DND-41 (cell line): Measurements from ENCODE around the gene MTF2.
"Not testable (repeated sequence)": the region's sequence is repeated elsewhere in the genome, so short reads cannot be mapped to it uniquely, and the experiment has no call there.

Source experiments
- ATAC-seq: fragments of 200-7000 bp; cut with Tn5 transposase; 3 replicates; pipeline ENCODE4 v1.9.1; 2021; ENCODE audit warnings: low read depth; ENCODE audit not compliant: insufficient read depth
- DNase-seq: peaks from one replicate; pipeline ENCODE4 v3.0.0-alpha.2; 2020
- H2AFZ ChIP-seq: 2 replicates; pipeline ENCODE4 v1.6.0; 2012; ENCODE audit warnings: low read depth, low read length
- H3K27ac ChIP-seq: 2 replicates; pipeline ENCODE4 v1.5.1; 2012; ENCODE audit warnings: low read length, inconsistent platforms
- H3K27me3 ChIP-seq: fragments of 200-600 bp; sonication (generic); 2 replicates; pipeline ENCODE4 v1.6.0; 2012; ENCODE audit warnings: low read length, mild to moderate bottlenecking, inconsistent platforms; ENCODE audit not compliant: insufficient read depth, poor library complexity
- H3K36me3 ChIP-seq: 2 replicates; pipeline ENCODE4 v1.5.1; 2012; ENCODE audit warnings: low read length, inconsistent platforms; ENCODE audit not compliant: insufficient read depth
- H3K4me1 ChIP-seq: 2 replicates; pipeline ENCODE4 v1.5.1; 2012; ENCODE audit warnings: mild to moderate bottlenecking, low read length; ENCODE audit not compliant: insufficient read depth
- H3K4me2 ChIP-seq: 2 replicates; pipeline ENCODE4 v1.6.0; 2012; ENCODE audit warnings: mild to moderate bottlenecking, moderate library complexity, low read length, inconsistent platforms; ENCODE audit not compliant: insufficient read depth
- H3K4me3 ChIP-seq, 2 experiments: fragments of 200-600 bp in 1 of 2; shearing (Covaris generic) in 1 of 2; 2 replicates each; pipeline ENCODE4 v1.5.1; 2012 to 2016; ENCODE audit warnings: inconsistent platforms in 2 of 2, low read length in 2 of 2, mild to moderate bottlenecking in 2 of 2, low read depth in 1 of 2, moderate library complexity in 1 of 2
- H3K79me2 ChIP-seq: 2 replicates; pipeline ENCODE4 v1.6.0; 2012; ENCODE audit warnings: low read length, inconsistent platforms; ENCODE audit not compliant: insufficient read depth
- H3K9ac ChIP-seq: 2 replicates; pipeline ENCODE4 v1.6.0; 2012; ENCODE audit warnings: low read depth, mild to moderate bottlenecking, inconsistent platforms, low read length, moderate library complexity
- H3K9me3 ChIP-seq: 2 replicates; pipeline ENCODE4 v1.5.1; 2012; ENCODE audit warnings: low read length, moderate library complexity, mild to moderate bottlenecking, inconsistent platforms; ENCODE audit not compliant: insufficient read depth, severe bottlenecking
- H4K20me1 ChIP-seq: 2 replicates; pipeline ENCODE4 v1.6.0; 2012; ENCODE audit warnings: low read length; ENCODE audit not compliant: insufficient read depth
- EZH2 ChIP-seq: IDR thresholded peaks from 3 replicates; pipeline ENCODE4 v1.6.1; 2012; ENCODE audit warnings: borderline replicate concordance, low read depth, mild to moderate bottlenecking, moderate library complexity, low read length, inconsistent platforms; ENCODE audit not compliant: severe bottlenecking
- TF ChIP-seq, protein P1 (sequence below): IDR thresholded peaks from 2 replicates; pipeline ENCODE4 v1.5.1; 2012; ENCODE audit warnings: borderline replicate concordance, low read length, moderate library complexity, mild to moderate bottlenecking; ENCODE audit not compliant: poor library complexity, severe bottlenecking; ENCODE audit errors: extremely low read depth

MTF2 gene

DNA sequence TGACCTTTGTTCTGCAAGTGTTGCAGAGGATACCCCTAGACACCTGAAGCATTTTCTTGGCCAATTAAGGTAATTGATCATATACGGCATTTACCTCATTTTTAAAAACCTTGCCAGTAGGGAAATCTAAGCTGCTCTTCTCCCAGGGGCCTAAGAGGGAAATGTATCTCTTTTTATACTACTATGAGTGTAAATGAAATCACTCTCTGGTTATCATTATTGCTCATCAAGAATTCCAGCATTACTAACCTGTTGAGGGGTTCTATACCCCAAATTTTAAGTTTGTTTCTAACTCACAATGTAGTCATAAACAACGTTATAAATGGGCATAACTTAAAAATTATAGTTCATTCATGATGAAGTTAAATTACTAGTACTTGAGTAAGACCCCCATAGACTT lies 73.8 kb downstream of the MTF2 start:
- no peak overlapping the region for H3K9ac ChIP-seq
- ATAC-seq = no peak
- H3K27me3 ChIP-seq = no peaks in the 10 kb centered on the region
- H3K9me3 ChIP-seq = no peaks in the 10 kb centered on the region
- peaks cover 4% of the 10 kb centered on the region; the same call in 1 of the 2 replicates for H3K4me1 ChIP-seq
- DNase-seq = no peak
- no peak overlapping the region for H3K27ac ChIP-seq
- peaks cover 87% of the 10 kb centered on the region for H3K36me3 ChIP-seq
- peaks cover 40% of the 10 kb centered on the region for H3K79me2 ChIP-seq
- H2AFZ ChIP-seq = no peak overlapping the region
- TF ChIP-seq EZH2 = no peak
- TF ChIP-seq, protein P1, sequence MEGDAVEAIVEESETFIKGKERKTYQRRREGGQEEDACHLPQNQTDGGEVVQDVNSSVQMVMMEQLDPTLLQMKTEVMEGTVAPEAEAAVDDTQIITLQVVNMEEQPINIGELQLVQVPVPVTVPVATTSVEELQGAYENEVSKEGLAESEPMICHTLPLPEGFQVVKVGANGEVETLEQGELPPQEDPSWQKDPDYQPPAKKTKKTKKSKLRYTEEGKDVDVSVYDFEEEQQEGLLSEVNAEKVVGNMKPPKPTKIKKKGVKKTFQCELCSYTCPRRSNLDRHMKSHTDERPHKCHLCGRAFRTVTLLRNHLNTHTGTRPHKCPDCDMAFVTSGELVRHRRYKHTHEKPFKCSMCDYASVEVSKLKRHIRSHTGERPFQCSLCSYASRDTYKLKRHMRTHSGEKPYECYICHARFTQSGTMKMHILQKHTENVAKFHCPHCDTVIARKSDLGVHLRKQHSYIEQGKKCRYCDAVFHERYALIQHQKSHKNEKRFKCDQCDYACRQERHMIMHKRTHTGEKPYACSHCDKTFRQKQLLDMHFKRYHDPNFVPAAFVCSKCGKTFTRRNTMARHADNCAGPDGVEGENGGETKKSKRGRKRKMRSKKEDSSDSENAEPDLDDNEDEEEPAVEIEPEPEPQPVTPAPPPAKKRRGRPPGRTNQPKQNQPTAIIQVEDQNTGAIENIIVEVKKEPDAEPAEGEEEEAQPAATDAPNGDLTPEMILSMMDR = no peak
- H3K4me2 ChIP-seq = no peak overlapping the region
- H4K20me1 ChIP-seq = peaks cover 3% of the 10 kb centered on the region; the same call in 1 of the 2 replicates
- H3K4me3 ChIP-seq = no peak overlapping the region

DNA sequence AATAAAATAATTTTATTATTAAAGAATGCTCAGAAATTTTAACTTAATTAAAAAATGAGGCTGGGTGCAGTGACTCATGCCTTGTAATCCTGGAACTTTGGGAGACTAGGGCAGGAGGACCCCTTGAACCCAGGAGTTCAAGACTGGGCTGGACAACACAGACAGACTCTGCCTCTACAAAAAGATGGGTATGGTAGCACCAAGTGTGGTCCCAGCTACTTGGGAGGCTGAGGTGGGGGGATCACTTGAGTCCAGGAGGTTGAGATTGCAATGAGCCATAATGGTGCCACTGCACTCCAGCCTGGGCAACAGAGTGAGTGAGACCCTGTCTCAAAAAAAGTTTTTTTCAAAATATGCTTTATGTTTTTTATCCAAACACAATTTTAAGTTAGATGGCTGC lies 75.8 kb downstream of the MTF2 start:
- peaks cover 85% of the 10 kb centered on the region for H3K36me3 ChIP-seq

DNA sequence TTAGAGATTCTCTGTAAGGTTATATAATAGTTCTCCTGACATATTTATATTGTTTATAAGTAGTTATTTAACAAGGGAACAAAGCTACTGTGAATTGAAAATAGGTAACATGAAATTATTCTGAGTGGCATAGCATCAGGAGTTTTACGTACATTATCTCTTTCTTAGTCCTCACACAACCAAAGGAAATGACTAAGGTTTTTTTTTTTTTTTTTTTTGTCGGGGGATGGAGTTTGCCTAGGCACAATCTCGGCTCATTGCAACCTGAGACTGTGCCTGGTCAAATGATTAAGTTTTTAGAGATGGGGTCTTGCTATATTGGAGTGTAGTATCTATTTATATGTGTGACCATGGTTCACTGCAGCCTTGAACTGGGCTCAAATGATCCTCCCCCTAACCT lies 76.3 kb downstream of the MTF2 start:
- Histone ChIP-seq H3K9ac (no peak overlapping the region), H3K36me3 (peaks cover 85% of the 10 kb centered on the region), H3K4me2 (no peak overlapping the region), H3K4me3 (no peak overlapping the region), H4K20me1 (peaks cover 4% of the 10 kb centered on the region; the same call in 1 of the 2 replicates), H3K9me3 (no peaks in the 10 kb centered on the region), H3K79me2 (peaks cover 62% of the 10 kb centered on the region), H3K27ac (no peak overlapping the region), H2AFZ (no peak overlapping the region), H3K4me1 (peaks cover 4% of the 10 kb centered on the region; the same call in 1 of the 2 replicates), H3K27me3 (no peaks in the 10 kb centered on the region)
- no peak for TF ChIP-seq EZH2
- TF ChIP-seq, protein P1 = no peak
- DNase-seq = no peak
- ATAC-seq = peak; percentile 24; the same call in 1 of the 3 replicates

More for the DNA sequence above, 75.8 kb downstream of the MTF2 start:
- Histone ChIP-seq H2AFZ (no peak overlapping the region), H4K20me1 (peaks cover 4% of the 10 kb centered on the region; the same call in 1 of the 2 replicates), H3K4me1 (peaks cover 4% of the 10 kb centered on the region; the same call in 1 of the 2 replicates), H3K27me3 (no peaks in the 10 kb centered on the region), H3K9me3 (no peaks in the 10 kb centered on the region), H3K4me2 (no peak overlapping the region), H3K27ac (0 out of 2 replicates have a peak overlapping the region, but pooled peaks have one; percentile 49), H3K79me2 (peaks cover 58% of the 10 kb centered on the region), H3K4me3 (no peak overlapping the region), H3K9ac (no peak overlapping the region)
- TF ChIP-seq, protein P1 = no peak
- TF ChIP-seq EZH2 = no peak
- no peak; the same call in 2 of the 3 replicates for ATAC-seq
- no peak for DNase-seq

DNA sequence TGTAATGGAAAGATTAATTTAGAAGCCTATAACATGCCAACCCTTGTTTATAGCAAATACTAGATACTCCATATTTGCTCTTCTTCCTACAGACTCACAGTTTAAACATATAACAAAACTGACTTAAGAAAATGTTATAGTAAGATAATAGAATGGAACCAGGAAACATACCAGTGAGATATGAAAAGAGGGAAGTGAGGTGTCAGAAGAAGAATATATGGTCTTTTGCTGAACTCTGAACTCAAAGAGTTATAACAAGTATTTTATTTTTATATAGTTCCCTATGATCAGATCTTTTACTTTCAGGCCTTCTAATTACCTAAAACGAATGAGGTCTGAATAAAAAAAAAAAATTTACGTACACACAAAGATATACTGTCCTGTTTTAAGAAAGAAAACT lies 80.3 kb downstream of the MTF2 start:
- TF ChIP-seq, protein P1 = no peak
- TF ChIP-seq EZH2 = no peak
- no peaks in the 10 kb centered on the region for H3K27me3 ChIP-seq
- no peaks in the 10 kb centered on the region for H3K9me3 ChIP-seq
- no peak overlapping the region for H3K27ac ChIP-seq
- H2AFZ ChIP-seq = no peak overlapping the region
- no peak overlapping the region for H3K9ac ChIP-seq
- peaks cover 56% of the 10 kb centered on the region for H3K36me3 ChIP-seq
- DNase-seq (no peak), ATAC-seq (no peak)
- H3K4me1 ChIP-seq = peaks cover 4% of the 10 kb centered on the region; the same call in 1 of the 2 replicates
- no peak overlapping the region for H3K4me3 ChIP-seq
- H4K20me1 ChIP-seq = peaks cover 12% of the 10 kb centered on the region; the same call in 1 of the 2 replicates
- H3K79me2 ChIP-seq = peaks cover 88% of the 10 kb centered on the region
- no peak overlapping the region for H3K4me2 ChIP-seq

DNA sequence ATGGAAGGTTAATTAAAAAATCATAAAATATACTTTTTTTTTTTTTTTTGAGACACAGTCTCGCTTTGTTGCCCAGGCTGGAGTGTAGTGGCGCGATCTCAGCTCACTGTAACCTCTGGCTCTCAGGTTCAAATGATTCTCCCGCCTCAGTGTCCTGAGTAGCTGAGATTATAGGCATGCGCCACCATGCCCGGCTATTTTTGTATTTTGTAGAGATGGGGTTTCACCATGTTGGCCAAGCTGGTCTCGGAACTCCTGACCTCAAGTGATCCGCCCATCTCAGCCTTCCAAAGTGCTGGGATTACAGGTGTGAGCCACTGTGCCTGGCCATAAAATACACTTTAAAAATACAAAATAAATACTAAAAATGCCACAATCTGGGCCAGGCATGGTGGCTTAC lies 84.2 kb downstream of the MTF2 start:
- H3K79me2 ChIP-seq = peaks cover 97% of the 10 kb centered on the region
- H3K27ac ChIP-seq, DNase-seq, H3K4me1 ChIP-seq, H3K27me3 ChIP-seq, H3K9me3 ChIP-seq, ATAC-seq, H2AFZ ChIP-seq, H3K9ac ChIP-seq, H3K4me3 ChIP-seq, H3K4me2 ChIP-seq: not testable (repeated sequence)
- H4K20me1 ChIP-seq = peaks cover 19% of the 10 kb centered on the region; the same call in 1 of the 2 replicates
- peaks cover 23% of the 10 kb centered on the region; the same call in 1 of the 2 replicates for H3K36me3 ChIP-seq
